HepG2 (cell line): Measurements from ENCODE around the gene FAM13B. TPM values are rescaled to one million over a fixed set of nuclear protein-coding genes. Genes with fewer than 3 reads are reported as not detected.
A peak's percentile ranks its signal among the peaks of the same experiment; 100 is the strongest.

Experiments
- FOXC1 ChIP-seq: sonication (generic); formaldehyde crosslinking; IDR thresholded peaks from 2 replicates; pipeline ENCODE4 v1.8.0; 2022; ENCODE audit warnings: mild to moderate bottlenecking, missing genetic modification reagents, borderline replicate concordance
- HNRNPH1 ChIP-seq: fragments of 200-400 bp; formaldehyde crosslinking; optimal IDR thresholded peaks from 2 replicates; pipeline ENCODE3; 2017; ENCODE audit warnings: mild to moderate bottlenecking, low read depth, low read length
- HOXA7 ChIP-seq: sonication (generic); formaldehyde crosslinking; IDR thresholded peaks from 2 replicates; pipeline ENCODE4 v1.8.1; 2022; ENCODE audit warnings: mild to moderate bottlenecking, missing genetic modification reagents, moderate library complexity
- MAFG ChIP-seq: sonication (generic); formaldehyde crosslinking; IDR thresholded peaks from 2 replicates; pipeline ENCODE4 v1.5.1; 2020; ENCODE audit warnings: mild to moderate bottlenecking, missing genetic modification reagents
- RFX3 ChIP-seq: IDR thresholded peaks from 2 replicates; pipeline ENCODE4 v1.6.1; 2016; ENCODE audit warnings: missing biosample characterization, missing genetic modification reagents
- RXRB ChIP-seq: IDR thresholded peaks from 2 replicates; pipeline ENCODE4 v1.6.1; 2016; ENCODE audit warnings: borderline replicate concordance, missing genetic modification reagents, missing compliant biosample characterization
- TBX3 ChIP-seq: fragments of 450-650 bp; IDR thresholded peaks from 2 replicates; pipeline ENCODE4 v1.6.1; 2017; ENCODE audit warnings: antibody characterized with exemption, mild to moderate bottlenecking, inconsistent platforms, borderline replicate concordance
- ZBED4 ChIP-seq: sonication (generic); formaldehyde crosslinking; IDR thresholded peaks from 2 replicates; pipeline ENCODE4 v1.4.0; 2020; ENCODE audit warnings: missing genetic modification reagents, borderline replicate concordance
- ZFP41 ChIP-seq: sonication (generic); formaldehyde crosslinking; IDR thresholded peaks from 2 replicates; pipeline ENCODE4 v1.4.0; 2020; ENCODE audit warnings: mild to moderate bottlenecking, missing genetic modification reagents, borderline replicate concordance
- ZNF160 ChIP-seq: sonication (generic); formaldehyde crosslinking; IDR thresholded peaks from 2 replicates; pipeline ENCODE4 v1.8.0; 2022; ENCODE audit warnings: mild to moderate bottlenecking, inconsistent platforms, missing genetic modification reagents
- ZNF251 ChIP-seq: sonication (generic); formaldehyde crosslinking; IDR thresholded peaks from 2 replicates; pipeline ENCODE4 v1.9.0; 2021; ENCODE audit warnings: mild to moderate bottlenecking, missing genetic modification reagents
- ZNF543 ChIP-seq: sonication (generic); formaldehyde crosslinking; IDR thresholded peaks from 2 replicates; pipeline ENCODE4 v1.4.0; 2020; ENCODE audit warnings: mild to moderate bottlenecking, missing genetic modification reagents
- ZNF652 ChIP-seq: IDR thresholded peaks from 2 replicates; pipeline ENCODE4 v1.6.1; 2016; ENCODE audit warnings: low read depth, borderline replicate concordance
- ZNF740 ChIP-seq: sonication (generic); formaldehyde crosslinking; IDR thresholded peaks from 2 replicates; pipeline ENCODE4 v1.4.0; 2020; ENCODE audit warnings: missing genetic modification reagents
- ZNF780A ChIP-seq: sonication (generic); formaldehyde crosslinking; IDR thresholded peaks from 2 replicates; pipeline ENCODE4 v1.8.0; 2022; ENCODE audit warnings: mild to moderate bottlenecking, missing genetic modification reagents, moderate library complexity
- ZNF83 ChIP-seq: sonication (generic); formaldehyde crosslinking; IDR thresholded peaks from 2 replicates; pipeline ENCODE4 v1.4.0; 2020; ENCODE audit warnings: missing genetic modification reagents, mild to moderate bottlenecking, borderline replicate concordance
- ZSCAN31 ChIP-seq: sonication (generic); formaldehyde crosslinking; IDR thresholded peaks from 2 replicates; pipeline ENCODE4 v1.5.0; 2020; ENCODE audit warnings: low read depth, mild to moderate bottlenecking, missing genetic modification reagents
- polyA plus RNA-seq, 8 experiments: library from polyadenylated mRNA; depleted of rRNA in 3 of 8; stranded (reverse) in 7 of 8; unstranded in 1 of 8; fragments of >200 nt; fragmentation: Illumina TruSeq in 4 of 8; extraction: Trizol in 4 of 8; gene quantifications; 2 replicates each; pipeline versions ENCODE4 v1.2.1 to v1.2.3, GENCODE V29; 2011 to 2016; ENCODE audit warnings: low read depth in 4 of 8, missing spikeins in 1 of 8, mixed read lengths in 1 of 8; ENCODE audit not compliant: insufficient read depth in 1 of 8
- total RNA-seq, 5 experiments: library from RNA; depleted of rRNA; stranded (reverse); fragments of >200 nt; fragmentation: Illumina TruSeq; extraction: Trizol; gene quantifications; 2 replicates each; pipeline ENCODE4 v1.2.3, GENCODE V29; 2016; ENCODE audit warnings: low read depth in 1 of 5
- TF ChIP-seq, protein P1 (sequence below): IDR thresholded peaks from 2 replicates; pipeline ENCODE4 v1.6.1; 2016; ENCODE audit warnings: low read depth, missing genetic modification reagents, missing compliant biosample characterization
- TF ChIP-seq, protein P2 (sequence below): IDR thresholded peaks from 2 replicates; pipeline ENCODE4 v1.6.1; 2016; ENCODE audit warnings: low read depth, borderline replicate concordance

Gene FAM13B
- total and polyA plus RNA-seq, 2 of the 13 experiments (the other 11 are each of a cell fraction or from before 2014, with no cell fraction given): 6.9 to 11.5 TPM

- TF ChIP-seq ZNF740 (CRISPR knock-in tag) (0 out of 2 replicates have a peak, but pooled peaks have one; percentile 61), ZNF543 (peak; percentile 70; the same call in 1 of the 2 replicates), ZNF652 (no peak), ZNF251 (CRISPR knock-in tag) (no peak), RXRB (CRISPR knock-in tag) (no peak), FOXC1 (CRISPR knock-in tag) (peak; percentile 63; the same call in 1 of the 2 replicates), HNRNPH1 (no peak), ZSCAN31 (CRISPR knock-in tag) (peak; percentile 88; the same call in 1 of the 2 replicates), ZNF160 (CRISPR knock-in tag) (peak; percentile 74; the same call in 1 of the 2 replicates), ZFP41 (CRISPR knock-in tag) (0 out of 2 replicates have a peak, but pooled peaks have one; percentile 30), TBX3 (no peak), MAFG (0 out of 2 replicates have a peak, but pooled peaks have one; percentile 13), ZNF780A (CRISPR knock-in tag) (peak; percentile 64), ZBED4 (0 out of 2 replicates have a peak, but pooled peaks have one; percentile 24), RFX3 (CRISPR knock-in tag) (no peak), HOXA7 (CRISPR knock-in tag) (0 out of 2 replicates have a peak, but pooled peaks have one; percentile 77), ZNF83 (CRISPR knock-in tag) (peak; percentile 79; the same call in 1 of the 2 replicates)
- TF ChIP-seq, protein P1, sequence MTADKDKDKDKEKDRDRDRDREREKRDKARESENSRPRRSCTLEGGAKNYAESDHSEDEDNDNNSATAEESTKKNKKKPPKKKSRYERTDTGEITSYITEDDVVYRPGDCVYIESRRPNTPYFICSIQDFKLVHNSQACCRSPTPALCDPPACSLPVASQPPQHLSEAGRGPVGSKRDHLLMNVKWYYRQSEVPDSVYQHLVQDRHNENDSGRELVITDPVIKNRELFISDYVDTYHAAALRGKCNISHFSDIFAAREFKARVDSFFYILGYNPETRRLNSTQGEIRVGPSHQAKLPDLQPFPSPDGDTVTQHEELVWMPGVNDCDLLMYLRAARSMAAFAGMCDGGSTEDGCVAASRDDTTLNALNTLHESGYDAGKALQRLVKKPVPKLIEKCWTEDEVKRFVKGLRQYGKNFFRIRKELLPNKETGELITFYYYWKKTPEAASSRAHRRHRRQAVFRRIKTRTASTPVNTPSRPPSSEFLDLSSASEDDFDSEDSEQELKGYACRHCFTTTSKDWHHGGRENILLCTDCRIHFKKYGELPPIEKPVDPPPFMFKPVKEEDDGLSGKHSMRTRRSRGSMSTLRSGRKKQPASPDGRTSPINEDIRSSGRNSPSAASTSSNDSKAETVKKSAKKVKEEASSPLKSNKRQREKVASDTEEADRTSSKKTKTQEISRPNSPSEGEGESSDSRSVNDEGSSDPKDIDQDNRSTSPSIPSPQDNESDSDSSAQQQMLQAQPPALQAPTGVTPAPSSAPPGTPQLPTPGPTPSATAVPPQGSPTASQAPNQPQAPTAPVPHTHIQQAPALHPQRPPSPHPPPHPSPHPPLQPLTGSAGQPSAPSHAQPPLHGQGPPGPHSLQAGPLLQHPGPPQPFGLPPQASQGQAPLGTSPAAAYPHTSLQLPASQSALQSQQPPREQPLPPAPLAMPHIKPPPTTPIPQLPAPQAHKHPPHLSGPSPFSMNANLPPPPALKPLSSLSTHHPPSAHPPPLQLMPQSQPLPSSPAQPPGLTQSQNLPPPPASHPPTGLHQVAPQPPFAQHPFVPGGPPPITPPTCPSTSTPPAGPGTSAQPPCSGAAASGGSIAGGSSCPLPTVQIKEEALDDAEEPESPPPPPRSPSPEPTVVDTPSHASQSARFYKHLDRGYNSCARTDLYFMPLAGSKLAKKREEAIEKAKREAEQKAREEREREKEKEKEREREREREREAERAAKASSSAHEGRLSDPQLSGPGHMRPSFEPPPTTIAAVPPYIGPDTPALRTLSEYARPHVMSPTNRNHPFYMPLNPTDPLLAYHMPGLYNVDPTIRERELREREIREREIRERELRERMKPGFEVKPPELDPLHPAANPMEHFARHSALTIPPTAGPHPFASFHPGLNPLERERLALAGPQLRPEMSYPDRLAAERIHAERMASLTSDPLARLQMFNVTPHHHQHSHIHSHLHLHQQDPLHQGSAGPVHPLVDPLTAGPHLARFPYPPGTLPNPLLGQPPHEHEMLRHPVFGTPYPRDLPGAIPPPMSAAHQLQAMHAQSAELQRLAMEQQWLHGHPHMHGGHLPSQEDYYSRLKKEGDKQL: no peak
- TF ChIP-seq, protein P2, sequence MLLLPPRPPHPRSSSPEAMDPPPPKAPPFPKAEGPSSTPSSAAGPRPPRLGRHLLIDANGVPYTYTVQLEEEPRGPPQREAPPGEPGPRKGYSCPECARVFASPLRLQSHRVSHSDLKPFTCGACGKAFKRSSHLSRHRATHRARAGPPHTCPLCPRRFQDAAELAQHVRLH (CRISPR knock-in tag): peak; percentile 62; the same call in 1 of the 2 replicates
Observed at GRCh38 chr5:138032572-138033385, at the start of gene FAM13B (continued).
